Medulla oblongata (tissue), 1 donor: ENCODE results near the gene THRB.

Experiments used
- DNase-seq: peaks from one replicate; pipeline ENCODE4 v3.0.0-alpha.2; 2015; ENCODE audit errors: extremely low spot score

THRB gene

GRCh38 chr3:24145981-24146822 is 348.4 kb downstream of the THRB start:
- DNase-seq, result no peak

GRCh38 chr3:24145481-24145880 is 349.2 kb downstream of the THRB start:
- no peak for DNase-seq

- DNase-seq, result no peak
Observed at GRCh38 chr3:24142127-24142526, 352.5 kb downstream of the THRB start.

- no peak for DNase-seq
Observed at GRCh38 chr3:24141548-24141947, 353.1 kb downstream of the THRB start.

GRCh38 chr3:24139463-24140412 is 354.9 kb downstream of the THRB start:
- no peak for DNase-seq

GRCh38 chr3:24138876-24139256 is 355.8 kb downstream of the THRB start:
- DNase-seq, result no peak

GRCh38 chr3:24137958-24138875 is 356.4 kb downstream of the THRB start:
- no peak for DNase-seq

- DNase-seq, result no peak
Observed at GRCh38 chr3:24137334-24137733, 357.3 kb downstream of the THRB start.

GRCh38 chr3:24136624-24137310 is 357.9 kb downstream of the THRB start:
- DNase-seq, result no peak

- DNase-seq, result no peak
Observed at GRCh38 chr3:24135280-24135679, 359.4 kb downstream of the THRB start.

GRCh38 chr3:24133942-24134341 is 360.7 kb downstream of the THRB start:
- DNase-seq, result no peak

- no peak for DNase-seq
Observed at GRCh38 chr3:24133436-24133835, 361.2 kb downstream of the THRB start.

- no peak for DNase-seq
Observed at GRCh38 chr3:24129549-24129948, 365.1 kb downstream of the THRB start.

GRCh38 chr3:24128199-24129005 is 366.2 kb downstream of the THRB start:
- DNase-seq, result no peak

- DNase-seq, result no peak
Observed at GRCh38 chr3:24123596-24123995, 371.1 kb downstream of the THRB start.

- DNase-seq, result no peak
Observed at GRCh38 chr3:24120434-24120833, 374.2 kb downstream of the THRB start.

- no peak for DNase-seq
Observed at GRCh38 chr3:24119321-24119751, 375.3 kb downstream of the THRB start.

- DNase-seq, result no peak
Observed at GRCh38 chr3:24117508-24117907, 377.1 kb downstream of the THRB start.

GRCh38 chr3:24111711-24112110 is 382.9 kb downstream of the THRB start:
- DNase-seq, result no peak

- DNase-seq, result no peak
Observed at GRCh38 chr3:24110051-24110450, 384.6 kb downstream of the THRB start.
